HUES64 (cell line): Measurements from ENCODE around the gene HSPG2.

ENCODE experiments used
- H3K27ac ChIP-seq: 2 replicates; pipeline ENCODE4 v1.7.0; 2013; ENCODE audit warnings: low read depth, low read length, inconsistent platforms
- H3K27me3 ChIP-seq: 2 replicates; pipeline ENCODE4 v1.6.1; 2013; ENCODE audit warnings: mild to moderate bottlenecking, low read length; ENCODE audit not compliant: insufficient read depth
- H3K36me3 ChIP-seq: 2 replicates; pipeline ENCODE4 v1.6.1; 2013; ENCODE audit warnings: mild to moderate bottlenecking, low read length; ENCODE audit not compliant: insufficient read depth
- H3K4me1 ChIP-seq: 2 replicates; pipeline ENCODE4 v1.6.1; 2013; ENCODE audit warnings: mild to moderate bottlenecking, low read length, moderate library complexity; ENCODE audit not compliant: insufficient read depth
- H3K4me3 ChIP-seq: 2 replicates; pipeline ENCODE4 v1.5.1; 2013; ENCODE audit warnings: mild to moderate bottlenecking, low read length, moderate library complexity
- H3K9ac ChIP-seq: 2 replicates; pipeline ENCODE4 v1.6.1; 2013; ENCODE audit warnings: mild to moderate bottlenecking, low read depth, low read length
- H3K9me3 ChIP-seq: 2 replicates; pipeline ENCODE4 v1.6.1; 2013; ENCODE audit warnings: low read depth, low read length; ENCODE audit not compliant: insufficient read depth
- WGBS: fragments of 150-250, 120-280 bp; methylation state at CpG from one replicate; pipeline ENCODE4 v1.1.7; 2013; ENCODE audit warnings: missing lambda C conversion rate; 5-methylcytosine and 5-hydroxymethylcytosine counted together

Gene HSPG2

GRCh38 chr1:21774835-21775549 lies 162.1 kb downstream of the HSPG2 start:
- Histone ChIP-seq H3K9ac (no peak overlapping the region), H3K27ac (no peak overlapping the region), H3K9me3 (0 out of 2 replicates have a peak, but pooled peaks cover 2% of the 10 kb centered on the region), H3K27me3 (no peaks in the 10 kb centered on the region), H3K4me1 (no peaks in the 10 kb centered on the region), H3K4me3 (no peak overlapping the region), H3K36me3 (no peaks in the 10 kb centered on the region)
- 94% methylated on average over 15 of the region's 15 CpGs for WGBS

GRCh38 chr1:21773585-21773984 lies 163.5 kb downstream of the HSPG2 start:
- Histone ChIP-seq H3K9ac (no peak overlapping the region), H3K27me3 (no peaks in the 10 kb centered on the region), H3K4me1 (no peaks in the 10 kb centered on the region), H3K9me3 (0 out of 2 replicates have a peak, but pooled peaks cover 2% of the 10 kb centered on the region), H3K27ac (no peak overlapping the region), H3K36me3 (0 out of 2 replicates have a peak, but pooled peaks cover 2% of the 10 kb centered on the region), H3K4me3 (no peak overlapping the region)
- 96% methylated on average over 3 of the region's 3 CpGs for WGBS
